Activated CD4-positive, alpha-beta T cell treated with anti-CD3 and anti-CD28 coated beads for 36 hours (primary cell): ENCODE results near the gene LOXHD1. TPM values are rescaled to one million over a fixed set of nuclear protein-coding genes. Genes with fewer than 3 reads are reported as not detected.

Experiments
- total RNA-seq, 2 experiments: library from RNA; stranded (reverse); gene quantifications; one replicate each; pipeline ENCODE4 v1.2.3, GENCODE V29; 2021

The LOXHD1 gene
- total RNA-seq, 2 experiments from 2014 or later, result 0.05 to 0.07 TPM

Other genes with a start within 250 kb of the LOXHD1 start
- gene ST8SIA5, start 99.8 kb upstream of the LOXHD1 start, total RNA-seq, result not detected